ENCODE results near the gene MYO7A.

MYO7A gene

DNA sequence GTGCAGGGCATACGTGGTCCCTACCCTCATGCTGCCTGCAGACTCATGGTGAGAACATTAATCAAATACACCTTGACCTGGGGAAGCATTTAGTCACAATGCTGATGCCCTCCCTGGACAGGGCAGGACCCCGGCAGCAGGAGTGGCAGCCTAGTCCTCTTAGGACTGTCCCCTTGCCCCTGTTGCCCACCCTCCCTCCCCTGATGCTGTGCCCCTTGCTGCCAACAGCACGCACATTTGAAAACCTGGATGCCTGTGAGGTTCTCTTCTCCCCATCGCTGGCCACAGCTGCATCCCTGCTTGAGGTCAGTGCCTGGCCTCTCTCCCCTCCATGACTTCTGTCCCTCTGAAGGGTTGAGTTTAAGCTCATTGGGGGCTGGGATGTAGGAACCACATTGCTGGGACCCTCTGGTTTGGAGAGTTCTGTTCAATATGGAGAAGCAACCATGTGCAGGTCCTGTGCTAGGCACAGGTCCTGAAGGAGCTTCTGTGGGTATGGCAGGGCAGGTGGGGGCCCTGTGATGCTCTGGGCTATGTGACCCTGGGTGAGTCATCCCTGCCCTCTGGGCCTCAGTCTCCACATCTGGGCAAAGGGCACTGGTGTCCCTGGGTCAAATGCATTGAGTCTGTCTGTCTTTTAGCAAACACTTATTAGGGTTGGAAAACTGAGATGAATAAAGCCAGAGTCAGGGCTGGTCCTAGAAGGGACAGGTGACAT is 31.3 kb downstream of the MYO7A start:
- H3K9me3 ChIP-seq (ENCODE audit: insufficient read depth, low read depth, low read length), result no peaks in the 10 kb centered on the region
- no peak overlapping the region for H3K9ac ChIP-seq (ENCODE audit: low read depth, low read length)
- H3K27me3 ChIP-seq (ENCODE audit: insufficient read depth, low read length), result no peaks in the 10 kb centered on the region
- H3K4me3 ChIP-seq (ENCODE audit: low read length), result no peak overlapping the region
- no peak overlapping the region for H3K27ac ChIP-seq (ENCODE audit: low read depth, low read length)
- no peaks in the 10 kb centered on the region for H3K36me3 ChIP-seq (ENCODE audit: insufficient read depth, low read length)
- no peaks in the 10 kb centered on the region for H3K4me1 ChIP-seq (ENCODE audit: insufficient read depth, low read length)
- 89% methylated on average over 4 of the region's 4 CpGs for WGBS

DNA sequence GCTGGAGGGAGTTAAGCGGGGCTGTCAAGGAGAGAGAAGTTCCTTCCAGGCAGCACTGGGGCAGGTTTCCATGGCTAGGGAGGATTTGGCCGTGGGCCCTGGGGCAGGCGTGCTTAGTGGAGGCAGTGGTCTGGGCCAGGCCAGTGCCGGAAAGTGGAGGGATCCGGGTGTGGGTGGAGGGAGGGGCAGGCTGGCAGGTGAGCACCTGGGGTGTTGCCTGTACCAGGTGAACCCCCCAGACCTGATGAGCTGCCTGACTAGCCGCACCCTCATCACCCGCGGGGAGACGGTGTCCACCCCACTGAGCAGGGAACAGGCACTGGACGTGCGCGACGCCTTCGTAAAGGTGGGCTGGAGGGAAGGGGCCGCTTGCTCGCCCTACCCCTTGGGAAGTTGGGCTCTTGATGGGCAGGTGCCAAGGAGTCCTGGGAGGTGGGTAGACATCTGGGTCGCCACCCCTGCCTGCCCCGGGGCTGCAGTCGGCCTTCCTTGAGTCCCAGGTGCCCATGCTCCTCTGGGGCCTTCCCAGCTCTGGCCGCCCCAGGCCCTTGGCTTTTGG is 32.0 kb downstream of the MYO7A start:
- Histone ChIP-seq H3K27ac (ENCODE audit: low read depth, low read length) (no peak overlapping the region), H3K4me1 (ENCODE audit: insufficient read depth, low read length) (no peaks in the 10 kb centered on the region), H3K4me3 (ENCODE audit: low read length) (no peak overlapping the region), H3K9ac (ENCODE audit: low read depth, low read length) (no peak overlapping the region), H3K27me3 (ENCODE audit: insufficient read depth, low read length) (no peaks in the 10 kb centered on the region), H3K9me3 (ENCODE audit: insufficient read depth, low read depth, low read length) (no peaks in the 10 kb centered on the region), H3K36me3 (ENCODE audit: insufficient read depth, low read length) (no peaks in the 10 kb centered on the region)
- 95% methylated on average over 20 of the region's 20 CpGs for WGBS

- H3K4me1 ChIP-seq (ENCODE audit: insufficient read depth, low read length), result no peaks in the 10 kb centered on the region
- H3K27ac ChIP-seq (ENCODE audit: low read depth, low read length), result no peak overlapping the region
- H3K4me3 ChIP-seq (ENCODE audit: low read length), result no peak overlapping the region
- 98% methylated on average over 5 of the region's 6 CpGs for WGBS
- no peaks in the 10 kb centered on the region for H3K27me3 ChIP-seq (ENCODE audit: insufficient read depth, low read length)
- H3K36me3 ChIP-seq (ENCODE audit: insufficient read depth, low read length), result no peaks in the 10 kb centered on the region
- no peaks in the 10 kb centered on the region for H3K9me3 ChIP-seq (ENCODE audit: insufficient read depth, low read depth, low read length)
- no peak overlapping the region for H3K9ac ChIP-seq (ENCODE audit: low read depth, low read length)
These were observed 35.2 kb downstream of the MYO7A start for GRCh38 chr11:77163271-77163670.

- H3K27ac ChIP-seq (ENCODE audit: low read depth, low read length), result no peak overlapping the region
- no peaks in the 10 kb centered on the region for H3K9me3 ChIP-seq (ENCODE audit: insufficient read depth, low read depth, low read length)
- H3K9ac ChIP-seq (ENCODE audit: low read depth, low read length), result no peak overlapping the region
- H3K4me1 ChIP-seq (ENCODE audit: insufficient read depth, low read length), result peaks cover 2% of the 10 kb centered on the region; the same call in 1 of the 2 replicates
- H3K27me3 ChIP-seq (ENCODE audit: insufficient read depth, low read length), result no peaks in the 10 kb centered on the region
- WGBS, result 91% methylated on average over 5 of the region's 5 CpGs
- H3K36me3 ChIP-seq (ENCODE audit: insufficient read depth, low read length), result no peaks in the 10 kb centered on the region
- H3K4me3 ChIP-seq (ENCODE audit: low read length), result no peak overlapping the region
These were observed 37.0 kb downstream of the MYO7A start for GRCh38 chr11:77165066-77165465.

DNA sequence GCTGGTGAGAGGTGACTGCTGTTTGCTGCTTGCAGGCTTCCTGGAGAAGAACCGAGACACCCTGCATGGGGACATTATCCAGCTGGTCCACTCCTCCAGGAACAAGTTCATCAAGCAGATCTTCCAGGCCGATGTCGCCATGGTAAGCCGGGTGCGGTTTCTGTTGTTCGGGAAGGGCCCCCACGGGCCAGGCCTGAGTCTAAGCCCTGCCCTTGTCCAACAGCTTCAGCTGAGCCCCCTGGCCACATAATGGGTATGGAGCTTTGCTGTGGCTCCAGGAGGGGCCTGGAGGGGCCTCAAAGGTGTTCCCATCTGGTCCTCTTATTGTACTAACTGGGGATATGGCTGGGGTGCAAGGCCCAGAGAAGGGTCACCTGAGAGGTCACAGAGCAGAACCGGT is 38.0 kb downstream of the MYO7A start:
- Histone ChIP-seq H3K9me3 (ENCODE audit: insufficient read depth, low read depth, low read length) (no peaks in the 10 kb centered on the region), H3K4me1 (ENCODE audit: insufficient read depth, low read length) (peaks cover 12% of the 10 kb centered on the region), H3K27me3 (ENCODE audit: insufficient read depth, low read length) (no peaks in the 10 kb centered on the region), H3K36me3 (ENCODE audit: insufficient read depth, low read length) (no peaks in the 10 kb centered on the region), H3K4me3 (ENCODE audit: low read length) (no peak overlapping the region), H3K27ac (ENCODE audit: low read depth, low read length) (no peak overlapping the region), H3K9ac (ENCODE audit: low read depth, low read length) (no peak overlapping the region)
- WGBS, result 93% methylated on average over 8 of the region's 8 CpGs

- H3K27ac ChIP-seq (ENCODE audit: low read depth, low read length), result no peak overlapping the region
- H3K36me3 ChIP-seq (ENCODE audit: insufficient read depth, low read length), result no peaks in the 10 kb centered on the region
- 93% methylated on average over 9 of the region's 9 CpGs for WGBS
- H3K4me3 ChIP-seq (ENCODE audit: low read length), result no peak overlapping the region
- no peak overlapping the region for H3K9ac ChIP-seq (ENCODE audit: low read depth, low read length)
- H3K9me3 ChIP-seq (ENCODE audit: insufficient read depth, low read depth, low read length), result no peaks in the 10 kb centered on the region
- H3K27me3 ChIP-seq (ENCODE audit: insufficient read depth, low read length), result no peaks in the 10 kb centered on the region
- peaks cover 22% of the 10 kb centered on the region for H3K4me1 ChIP-seq (ENCODE audit: insufficient read depth, low read length)
These were observed 39.1 kb downstream of the MYO7A start for GRCh38 chr11:77167111-77167626.

DNA sequence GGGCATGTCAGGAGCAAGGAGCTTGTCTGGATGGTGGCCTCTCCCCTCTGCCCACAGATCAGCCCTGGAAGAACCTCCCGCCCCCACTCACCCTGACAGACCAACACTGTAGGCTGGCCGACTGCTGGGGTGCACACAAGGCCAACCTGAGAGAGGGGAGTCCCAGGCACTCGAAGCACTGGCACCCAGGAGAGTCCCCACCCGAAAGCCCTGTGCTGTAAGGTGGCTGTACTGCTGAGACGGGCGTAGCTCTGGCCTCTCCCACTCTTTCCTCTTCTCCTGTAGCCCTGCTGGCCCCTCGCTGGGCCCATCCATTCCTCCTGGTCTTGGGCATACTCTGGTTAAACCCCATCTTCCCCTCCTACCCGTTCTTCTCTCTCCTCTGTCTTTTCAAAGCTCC is 39.7 kb downstream of the MYO7A start:
- Histone ChIP-seq H3K4me1 (ENCODE audit: insufficient read depth, low read length) (peaks cover 25% of the 10 kb centered on the region), H3K4me3 (ENCODE audit: low read length) (no peak overlapping the region), H3K36me3 (ENCODE audit: insufficient read depth, low read length) (no peaks in the 10 kb centered on the region), H3K27ac (ENCODE audit: low read depth, low read length) (no peak overlapping the region), H3K9ac (ENCODE audit: low read depth, low read length) (no peak overlapping the region), H3K9me3 (ENCODE audit: insufficient read depth, low read depth, low read length) (no peaks in the 10 kb centered on the region), H3K27me3 (ENCODE audit: insufficient read depth, low read length) (no peaks in the 10 kb centered on the region)
- WGBS, result 91% methylated on average over 8 of the region's 8 CpGs

DNA sequence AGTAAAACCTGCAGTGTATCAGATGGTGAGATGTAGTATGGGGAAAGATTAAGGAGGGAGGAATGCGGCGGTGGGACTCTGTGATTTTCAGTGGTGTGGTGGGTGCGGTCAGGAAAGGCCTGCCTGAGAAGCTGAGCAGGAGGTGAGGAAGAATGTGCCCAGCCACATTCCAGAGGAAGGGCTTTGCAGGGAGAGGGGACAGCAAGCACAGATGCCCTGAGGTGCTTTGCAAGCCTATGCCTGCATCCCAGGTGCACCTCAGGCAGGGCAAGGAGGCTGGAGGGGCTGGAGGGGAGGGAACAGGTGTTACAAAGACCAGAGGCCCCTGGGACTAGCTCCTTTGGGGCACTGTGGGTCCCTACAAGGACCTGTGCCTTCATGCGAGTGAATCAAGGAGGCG is 42.1 kb downstream of the MYO7A start:
- Histone ChIP-seq H3K9me3 (ENCODE audit: insufficient read depth, low read depth, low read length) (no peaks in the 10 kb centered on the region), H3K4me3 (ENCODE audit: low read length) (no peak overlapping the region), H3K27ac (ENCODE audit: low read depth, low read length) (no peak overlapping the region), H3K36me3 (ENCODE audit: insufficient read depth, low read length) (no peaks in the 10 kb centered on the region), H3K4me1 (ENCODE audit: insufficient read depth, low read length) (peaks cover 36% of the 10 kb centered on the region), H3K27me3 (ENCODE audit: insufficient read depth, low read length) (no peaks in the 10 kb centered on the region), H3K9ac (ENCODE audit: low read depth, low read length) (0 out of 2 replicates have a peak overlapping the region, but pooled peaks have one; percentile 8)
- 87% methylated on average over 5 of the region's 5 CpGs for WGBS

GRCh38 chr11:77171254-77171653 is 43.2 kb downstream of the MYO7A start:
- Histone ChIP-seq H3K4me3 (ENCODE audit: low read length) (no peak overlapping the region), H3K9me3 (ENCODE audit: insufficient read depth, low read depth, low read length) (no peaks in the 10 kb centered on the region), H3K9ac (ENCODE audit: low read depth, low read length) (no peak overlapping the region), H3K27ac (ENCODE audit: low read depth, low read length) (no peak overlapping the region), H3K4me1 (ENCODE audit: insufficient read depth, low read length) (peaks cover 46% of the 10 kb centered on the region), H3K36me3 (ENCODE audit: insufficient read depth, low read length) (no peaks in the 10 kb centered on the region), H3K27me3 (ENCODE audit: insufficient read depth, low read length) (no peaks in the 10 kb centered on the region)
- 92% methylated on average over 8 of the region's 8 CpGs for WGBS

DNA sequence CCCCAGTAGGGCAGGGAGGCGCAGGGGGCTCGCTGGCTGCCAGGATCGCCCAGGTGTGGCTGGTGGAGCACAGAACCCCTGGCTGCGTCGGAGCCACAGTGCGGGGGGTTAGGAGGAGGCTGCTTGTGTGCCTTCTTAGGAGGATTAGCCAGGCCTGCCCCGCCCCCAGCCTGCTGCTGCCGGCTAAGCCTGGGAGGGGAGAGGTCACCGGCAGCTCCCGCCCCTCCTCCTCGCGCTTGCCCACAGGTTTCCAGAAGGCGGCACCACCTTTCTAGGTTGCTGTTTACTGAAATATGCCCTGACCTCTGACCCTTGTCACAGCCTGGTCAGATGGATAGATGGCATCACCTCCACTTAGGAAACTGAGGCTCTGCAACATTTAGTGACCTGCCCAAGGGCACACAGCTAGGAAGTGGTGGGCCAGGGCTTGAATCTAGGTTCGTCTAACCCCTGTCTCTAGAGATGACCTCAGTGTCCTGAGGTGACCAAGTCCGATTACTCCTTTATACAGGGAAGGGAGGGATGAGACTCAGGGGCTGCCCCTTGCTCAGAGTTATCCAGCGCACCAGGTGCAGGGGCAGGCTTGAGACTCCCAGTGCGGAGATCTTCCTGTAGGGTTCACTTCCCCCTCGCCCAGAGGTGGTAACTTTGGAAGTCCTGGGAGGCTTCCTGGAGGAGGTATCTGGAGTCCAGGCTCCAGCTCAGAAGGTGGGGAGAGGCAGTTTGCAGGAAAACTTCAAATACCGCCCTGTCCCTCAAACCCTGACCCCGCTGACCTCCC is 44.0 kb downstream of the MYO7A start:
- Histone ChIP-seq H3K36me3 (ENCODE audit: insufficient read depth, low read length) (no peaks in the 10 kb centered on the region), H3K27ac (ENCODE audit: low read depth, low read length) (no peak overlapping the region), H3K27me3 (ENCODE audit: insufficient read depth, low read length) (no peaks in the 10 kb centered on the region), H3K9me3 (ENCODE audit: insufficient read depth, low read depth, low read length) (no peaks in the 10 kb centered on the region), H3K4me3 (ENCODE audit: low read length) (no peak overlapping the region), H3K9ac (ENCODE audit: low read depth, low read length) (no peak overlapping the region), H3K4me1 (ENCODE audit: insufficient read depth, low read length) (peaks cover 49% of the 10 kb centered on the region)
- whole genome bisulfite sequencing, result 27% methylated on average over 20 of the region's 20 CpGs

- Histone ChIP-seq H3K27me3 (ENCODE audit: insufficient read depth, low read length) (no peaks in the 10 kb centered on the region), H3K4me3 (ENCODE audit: low read length) (no peak overlapping the region), H3K4me1 (ENCODE audit: insufficient read depth, low read length) (peaks cover 49% of the 10 kb centered on the region), H3K9ac (ENCODE audit: low read depth, low read length) (no peak overlapping the region), H3K9me3 (ENCODE audit: insufficient read depth, low read depth, low read length) (no peaks in the 10 kb centered on the region), H3K36me3 (ENCODE audit: insufficient read depth, low read length) (no peaks in the 10 kb centered on the region), H3K27ac (ENCODE audit: low read depth, low read length) (no peak overlapping the region)
- 74% methylated on average over 16 of the region's 16 CpGs for WGBS
These were observed 44.6 kb downstream of the MYO7A start for GRCh38 chr11:77172666-77172982.

All from HUES64 (cell line).